ENCODE data around the gene TTC24.

DNA sequence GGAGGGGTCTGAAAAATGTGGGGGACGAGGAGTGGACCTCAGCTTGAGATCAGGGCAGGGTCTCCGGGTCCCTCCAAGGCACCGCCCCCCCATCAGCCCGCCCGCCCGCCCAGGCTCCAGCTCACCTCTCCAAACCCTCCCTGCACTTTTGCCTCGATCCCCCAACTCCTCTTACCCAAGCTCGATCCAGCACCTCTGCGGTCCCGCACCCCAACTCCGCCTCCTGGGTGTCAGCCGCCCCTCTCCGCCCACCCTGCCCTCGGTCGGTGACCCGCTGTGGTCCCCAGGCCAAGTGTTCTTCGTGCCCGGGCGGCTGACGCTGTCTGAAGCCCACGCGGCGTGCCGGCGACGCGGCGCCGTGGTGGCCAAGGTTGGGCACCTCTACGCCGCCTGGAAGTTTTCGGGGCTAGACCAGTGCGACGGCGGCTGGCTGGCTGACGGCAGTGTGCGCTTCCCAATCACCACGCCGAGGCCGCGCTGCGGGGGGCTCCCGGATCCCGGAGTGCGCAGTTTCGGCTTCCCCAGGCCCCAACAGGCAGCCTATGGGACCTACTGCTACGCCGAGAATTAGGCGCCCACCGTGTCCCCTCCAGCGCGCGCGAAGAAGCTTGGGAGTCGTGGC lies 45.4 kb downstream of the TTC24 start:
- TF ChIP-seq, protein P1, sequence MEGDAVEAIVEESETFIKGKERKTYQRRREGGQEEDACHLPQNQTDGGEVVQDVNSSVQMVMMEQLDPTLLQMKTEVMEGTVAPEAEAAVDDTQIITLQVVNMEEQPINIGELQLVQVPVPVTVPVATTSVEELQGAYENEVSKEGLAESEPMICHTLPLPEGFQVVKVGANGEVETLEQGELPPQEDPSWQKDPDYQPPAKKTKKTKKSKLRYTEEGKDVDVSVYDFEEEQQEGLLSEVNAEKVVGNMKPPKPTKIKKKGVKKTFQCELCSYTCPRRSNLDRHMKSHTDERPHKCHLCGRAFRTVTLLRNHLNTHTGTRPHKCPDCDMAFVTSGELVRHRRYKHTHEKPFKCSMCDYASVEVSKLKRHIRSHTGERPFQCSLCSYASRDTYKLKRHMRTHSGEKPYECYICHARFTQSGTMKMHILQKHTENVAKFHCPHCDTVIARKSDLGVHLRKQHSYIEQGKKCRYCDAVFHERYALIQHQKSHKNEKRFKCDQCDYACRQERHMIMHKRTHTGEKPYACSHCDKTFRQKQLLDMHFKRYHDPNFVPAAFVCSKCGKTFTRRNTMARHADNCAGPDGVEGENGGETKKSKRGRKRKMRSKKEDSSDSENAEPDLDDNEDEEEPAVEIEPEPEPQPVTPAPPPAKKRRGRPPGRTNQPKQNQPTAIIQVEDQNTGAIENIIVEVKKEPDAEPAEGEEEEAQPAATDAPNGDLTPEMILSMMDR (IDR thresholded peaks at IDR 0.05; ENCODE audit: insufficient read depth, low read length, poor library complexity, severe bottlenecking) = no peak
- TF ChIP-seq EZH2phosphoT487 (conservative IDR thresholded peaks at IDR 0.05; ENCODE audit: low read length) = no peak

Measured in SU-DHL-6 (cell line).